SK-N-SH (cell line): Measurements from ENCODE around the gene ZIC5. TPM values are rescaled to one million over a fixed set of nuclear protein-coding genes. Genes with fewer than 3 reads are reported as not detected.

Experiments
- CTCF ChIA-PET: fragments of 300-600, 350-600 bp; formaldehyde crosslinking; extraction: SDS; loops from one replicate; lab custom pipeline; 2021; lab: Yijun Ruan, JAX
- POLR2A ChIA-PET: fragments of 350-600 bp; sonication (Branson Sonifier 250); formaldehyde crosslinking; extraction: SDS; loops from one replicate; lab custom pipeline; 2020; ENCODE audit warnings: antibody characterized with exemption, inconsistent platforms; lab: Yijun Ruan, JAX
- DNase-seq: peaks from one replicate; pipeline ENCODE4 v3.0.0; 2012
- H2AFZ ChIP-seq: fragments of 200-600 bp; sonication (generic); 2 replicates; pipeline ENCODE4 v1.8.1; 2016; ENCODE audit warnings: antibody characterized with exemption, mild to moderate bottlenecking, low read depth
- H3F3A ChIP-seq: fragments of 200-600 bp; sonication (generic); replicated peaks from 2 replicates; pipeline ENCODE3; 2016; ENCODE audit warnings: antibody characterized with exemption, mild to moderate bottlenecking; ENCODE audit not compliant: insufficient read depth
- H3K27ac ChIP-seq, 2 experiments: fragments of 200-500 bp in 1 of 2; fragments of 200-600 bp in 1 of 2; sonication (Bioruptor generic) in 1 of 2; sonication (generic), shearing (Covaris generic) in 1 of 2; 2 replicates each; pipeline versions ENCODE4 v1.5.1 to v1.6.1; 2014 to 2016; ENCODE audit warnings: low read depth in 2 of 2, inconsistent platforms in 1 of 2, low read length in 1 of 2, mild to moderate bottlenecking in 1 of 2, mixed read lengths in 1 of 2
- H3K27me3 ChIP-seq: fragments of 200-600 bp; sonication (generic), shearing (Covaris generic); 2 replicates; pipeline ENCODE4 v1.6.1; 2016; ENCODE audit warnings: mixed run types; ENCODE audit not compliant: insufficient read depth
- H3K36me3 ChIP-seq, 2 experiments: fragments of 200-500 bp in 1 of 2; fragments of 200-600 bp in 1 of 2; sonication (Bioruptor generic) in 1 of 2; sonication (generic) in 1 of 2; replicated peaks in 1 of 2; 2 replicates each; pipeline versions ENCODE3 to v1.5.1; 2014 to 2016; ENCODE audit warnings: low read length in 1 of 2, mild to moderate bottlenecking in 1 of 2; ENCODE audit not compliant: insufficient read depth in 2 of 2, control insufficient read depth in 1 of 2
- H3K4me1 ChIP-seq, 2 experiments: fragments of 200-500 bp in 1 of 2; fragments of 200-600 bp in 1 of 2; sonication (Bioruptor generic) in 1 of 2; sonication (generic), shearing (Covaris generic) in 1 of 2; 2 replicates each; pipeline versions ENCODE4 v1.5.1 to v1.6.1; 2014 to 2016; ENCODE audit warnings: low read depth in 1 of 2, low read length in 1 of 2, mixed run types in 1 of 2; ENCODE audit not compliant: insufficient read depth in 2 of 2, control insufficient read depth in 1 of 2
- H3K4me2 ChIP-seq: fragments of 200-600 bp; sonication (generic), shearing (Covaris generic); 2 replicates; pipeline ENCODE4 v1.6.1; 2017; ENCODE audit warnings: mixed run types
- H3K4me3 ChIP-seq, 2 experiments: fragments of 200-500 bp in 1 of 2; fragments of 200-600 bp in 1 of 2; sonication (Bioruptor generic) in 1 of 2; sonication (generic), shearing (Covaris generic) in 1 of 2; 2 replicates each; pipeline versions ENCODE4 v1.5.1 to v1.8.1; 2014 to 2016; ENCODE audit warnings: low read depth in 2 of 2, inconsistent platforms in 1 of 2, low read length in 1 of 2, mild to moderate bottlenecking in 1 of 2, mixed read lengths in 1 of 2, moderate library complexity in 1 of 2
- H3K79me2 ChIP-seq: fragments of 200-600 bp; sonication (generic); 2 replicates; pipeline ENCODE4 v1.8.1; 2017; ENCODE audit warnings: mild to moderate bottlenecking; ENCODE audit not compliant: insufficient read depth
- H3K9ac ChIP-seq: fragments of 200-600 bp; sonication (generic); 2 replicates; pipeline ENCODE4 v1.6.1; 2017; ENCODE audit warnings: mixed run types
- H3K9me2 ChIP-seq: fragments of 200-600 bp; sonication (generic); 2 replicates; pipeline ENCODE4 v1.6.1; 2017; ENCODE audit warnings: mixed run types
- H3K9me3 ChIP-seq: fragments of 200-600 bp; sonication (generic); 2 replicates; pipeline ENCODE4 v1.6.1; 2017; ENCODE audit warnings: mixed run types, mild to moderate bottlenecking, moderate library complexity
- H4K20me1 ChIP-seq: fragments of 200-600 bp; sonication (generic); 2 replicates; pipeline ENCODE4 v1.6.1; 2017; ENCODE audit warnings: mild to moderate bottlenecking, mixed run types; ENCODE audit not compliant: insufficient read depth
- EP300 ChIP-seq, 2 experiments: IDR thresholded peaks; 2 replicates each; pipeline versions ENCODE4 v1.4.0 to v1.6.1; 2012; ENCODE audit warnings: borderline replicate concordance in 1 of 2, low read depth in 1 of 2, low read length in 1 of 2
- GABPA ChIP-seq: IDR thresholded peaks from 2 replicates; pipeline ENCODE4 v1.4.0; 2012; ENCODE audit warnings: low read depth, mild to moderate bottlenecking
- GATA2 ChIP-seq: sonication (generic); formaldehyde crosslinking; IDR thresholded peaks from 2 replicates; pipeline ENCODE4 v1.5.0; 2020; ENCODE audit warnings: mild to moderate bottlenecking, missing genetic modification reagents
- IRF3 ChIP-seq: fragments of 150-350 bp; IDR thresholded peaks from 2 replicates; pipeline ENCODE4 v1.6.1; 2016; ENCODE audit warnings: mild to moderate bottlenecking, low read depth, low read length
- MAX ChIP-seq: IDR thresholded peaks from 2 replicates; pipeline ENCODE4 v1.4.0; 2012; ENCODE audit warnings: low read depth
- MEF2A ChIP-seq: IDR thresholded peaks from 2 replicates; pipeline ENCODE4 v1.4.0; 2012; ENCODE audit warnings: low read depth, borderline replicate concordance
- NFIC ChIP-seq: IDR thresholded peaks from 2 replicates; pipeline ENCODE4 v1.4.0; 2012; ENCODE audit warnings: borderline replicate concordance
- RAD21 ChIP-seq: IDR thresholded peaks from 2 replicates; pipeline ENCODE4 v1.6.1; 2012; ENCODE audit warnings: mild to moderate bottlenecking, low read length
- RCOR1 ChIP-seq: fragments of 150-350 bp; IDR thresholded peaks from 2 replicates; pipeline ENCODE4 v1.6.1; 2017; ENCODE audit warnings: antibody characterized with exemption, low read length
- TCF12 ChIP-seq: IDR thresholded peaks from 2 replicates; pipeline ENCODE4 v1.4.0; 2012
- TEAD4 ChIP-seq: IDR thresholded peaks from 2 replicates; pipeline ENCODE4 v1.4.0; 2012; ENCODE audit warnings: mild to moderate bottlenecking, borderline replicate concordance; ENCODE audit not compliant: insufficient read depth
- USF1 ChIP-seq: IDR thresholded peaks from 2 replicates; pipeline ENCODE4 v1.4.0; 2012; ENCODE audit warnings: low read depth, borderline replicate concordance
- YY1 ChIP-seq: IDR thresholded peaks from 2 replicates; pipeline ENCODE4 v1.4.0; 2012; ENCODE audit warnings: low read depth, mild to moderate bottlenecking
- WGBS: methylation state at CpG from one replicate; pipeline ENCODE4 v1.1.6; 2017; ENCODE audit warnings: low lambda C conversion rate; 5-methylcytosine and 5-hydroxymethylcytosine counted together
- polyA plus RNA-seq, 3 experiments: library from polyadenylated mRNA; depleted of rRNA; stranded (reverse); fragments of >200 nt; gene quantifications; 2 replicates each; pipeline ENCODE4 v1.2.3, GENCODE V29; 2012
- TF ChIP-seq, protein P1 (sequence below): fragments of 150-350 bp; IDR thresholded peaks from 2 replicates; pipeline ENCODE4 v1.6.1; 2017; ENCODE audit warnings: antibody characterized with exemption, low read length, low read depth, borderline replicate concordance

Gene ZIC5
- polyA plus RNA-seq, 1 of the 3 experiments (the other 2 are of a cell fraction) = not detected

- 13% methylated on average over 3 of the region's 3 CpGs for WGBS
These were observed 7.7 kb downstream of the ZIC5 start for GRCh38 chr13:99963816-99964339.

GRCh38 chr13:99962242-99962641 lies 9.3 kb downstream of the ZIC5 start:
- no peak for DNase-seq
- Histone ChIP-seq H3K36me3 (no peaks in the 10 kb centered on the region), H3K9me2 (no peaks in the 10 kb centered on the region), H3K4me2 (no peak overlapping the region), H2AFZ (no peak overlapping the region), H3K4me1 (no peaks in the 10 kb centered on the region; a peak in 1 of 4 replicates), H3K27me3 (peaks cover 78% of the 10 kb centered on the region), H3K4me3 (no peak overlapping the region), H4K20me1 (no peaks in the 10 kb centered on the region), H3F3A (no peaks in the 10 kb centered on the region), H3K27ac (no peak overlapping the region), H3K9ac (no peak overlapping the region), H3K9me3 (no peaks in the 10 kb centered on the region), H3K79me2 (no peaks in the 10 kb centered on the region)
- CTCF ChIA-PET = interaction anchor here (0.7 to 2.9 kb wide), 2 partner anchors 301 to 305 kb away, joined by 3 to 14 read pairs; no protein-coding TSS in a partner anchor
- 20% methylated on average over 1 of the region's 1 CpG for WGBS
- no peak for TF ChIP-seq YY1
- POLR2A ChIA-PET = no interaction called here

More at GRCh38 chr13:99963816-99964339, 7.7 kb downstream of the ZIC5 start:
- Histone ChIP-seq H3K4me1 (peaks cover 0 to 2% of the 10 kb centered on the region in 2 experiments; a peak in 1 of 4 replicates), H3K4me2 (no peak overlapping the region), H3K9me3 (no peaks in the 10 kb centered on the region), H3K27me3 (peaks cover 78% of the 10 kb centered on the region), H3K27ac (no peak overlapping the region), H3K9ac (no peak overlapping the region), H3K9me2 (no peaks in the 10 kb centered on the region), H4K20me1 (no peaks in the 10 kb centered on the region)
- POLR2A ChIA-PET = no interaction called here
- no peak for TF ChIP-seq GABPA
- TF ChIP-seq, protein P1, sequence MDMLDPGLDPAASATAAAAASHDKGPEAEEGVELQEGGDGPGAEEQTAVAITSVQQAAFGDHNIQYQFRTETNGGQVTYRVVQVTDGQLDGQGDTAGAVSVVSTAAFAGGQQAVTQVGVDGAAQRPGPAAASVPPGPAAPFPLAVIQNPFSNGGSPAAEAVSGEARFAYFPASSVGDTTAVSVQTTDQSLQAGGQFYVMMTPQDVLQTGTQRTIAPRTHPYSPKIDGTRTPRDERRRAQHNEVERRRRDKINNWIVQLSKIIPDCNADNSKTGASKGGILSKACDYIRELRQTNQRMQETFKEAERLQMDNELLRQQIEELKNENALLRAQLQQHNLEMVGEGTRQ = no peak
- no peak for TF ChIP-seq TCF12
- TF ChIP-seq RCOR1 = no peak
- TF ChIP-seq, all 33 proteins: peak for 0
- H3K4me3 ChIP-seq = no peak overlapping the region
- H2AFZ ChIP-seq = no peak overlapping the region
- no peaks in the 10 kb centered on the region for H3F3A ChIP-seq
- H3K36me3 ChIP-seq = no peaks in the 10 kb centered on the region
- no peaks in the 10 kb centered on the region for H3K79me2 ChIP-seq
- CTCF ChIA-PET = interaction anchor here (1.0 to 2.9 kb wide), 2 partner anchors 17 to 306 kb away, joined by 3 to 14 read pairs; partner anchors contain the start of gene ZIC2
- DNase-seq = no peak

DNA sequence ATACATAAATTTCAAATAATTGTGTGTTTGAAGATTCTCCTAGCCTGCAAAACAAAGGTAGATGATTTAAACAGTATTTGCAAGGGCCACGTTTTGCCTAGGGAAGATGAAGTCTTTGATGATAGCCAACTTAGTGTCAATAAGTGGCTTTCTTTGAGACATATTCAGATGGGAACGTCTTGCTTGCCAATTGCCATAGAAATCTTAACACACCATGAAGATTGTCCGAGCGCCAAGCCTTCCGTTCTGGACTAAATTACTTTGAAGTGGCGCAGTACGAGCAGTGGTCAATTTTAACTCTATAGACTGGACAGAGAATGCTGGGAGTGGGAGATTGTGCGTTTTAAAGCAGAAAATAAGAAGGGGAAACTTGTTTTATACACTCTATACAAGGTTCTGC lies 9.9 kb downstream of the ZIC5 start:
- POLR2A ChIA-PET = no interaction called here

More for the DNA sequence above, 9.9 kb downstream of the ZIC5 start:
- DNase-seq = no peak
- CTCF ChIA-PET = interaction anchor here (0.7 to 2.9 kb wide), 2 partner anchors 300 to 304 kb away, joined by 3 to 14 read pairs; no protein-coding TSS in a partner anchor
- peaks cover 78% of the 10 kb centered on the region for H3K27me3 ChIP-seq
- no peak overlapping the region for H2AFZ ChIP-seq
- no peaks in the 10 kb centered on the region for H3K36me3 ChIP-seq
- TF ChIP-seq MEF2A = no peak
- TF ChIP-seq NFIC = no peak
- no peak for TF ChIP-seq RAD21
- TF ChIP-seq, protein P1 = no peak
- no peak for TF ChIP-seq IRF3
- no peak for TF ChIP-seq TCF12
- TF ChIP-seq USF1 = no peak
- TF ChIP-seq EP300 (IDR thresholded peaks at IDR 0.05; ENCODE audit: borderline replicate concordance in 1 of 2, low read depth in 1 of 2, low read length in 1 of 2) = no peak
- no peak for TF ChIP-seq MAX
- TF ChIP-seq TEAD4 = no peak
- TF ChIP-seq GATA2 (CRISPR knock-in tag) = no peak
- WGBS = 32% methylated on average over 8 of the region's 8 CpGs
- H3K4me3 ChIP-seq = no peak overlapping the region
- no peaks in the 10 kb centered on the region for H3K9me2 ChIP-seq
- no peak overlapping the region for H3K9ac ChIP-seq
- no peaks in the 10 kb centered on the region for H3K9me3 ChIP-seq
- no peaks in the 10 kb centered on the region for H3F3A ChIP-seq
- H3K79me2 ChIP-seq = no peaks in the 10 kb centered on the region
- H3K4me1 ChIP-seq = no peaks in the 10 kb centered on the region; a peak in 1 of 4 replicates
- no peak overlapping the region for H3K4me2 ChIP-seq
- H3K27ac ChIP-seq = no peak overlapping the region
- no peaks in the 10 kb centered on the region for H4K20me1 ChIP-seq
